Neuronal stem cell (in vitro differentiated cells): ENCODE data around the gene IBA57.

Experiments
- DNase-seq: peaks from one replicate; pipeline ENCODE4 v3.0.0-alpha.2; 2013; ENCODE audit warnings: low spot score
- H2AFZ ChIP-seq: one replicate; pipeline ENCODE4 v1.6.1; 2013; ENCODE audit warnings: mild to moderate bottlenecking, low read length, inconsistent platforms
- H2AK5ac ChIP-seq: 2 replicates; pipeline ENCODE4 v1.6.1; 2013; ENCODE audit warnings: low read depth, mild to moderate bottlenecking, inconsistent platforms, low read length, moderate library complexity, mixed read lengths
- H2BK120ac ChIP-seq: 2 replicates; pipeline ENCODE4 v1.6.1; 2013; ENCODE audit warnings: low read depth, mild to moderate bottlenecking, inconsistent platforms, low read length, moderate library complexity, mixed read lengths
- H2BK12ac ChIP-seq: one replicate; pipeline ENCODE4 v1.6.1; 2013; ENCODE audit warnings: low read length, inconsistent platforms
- H2BK15ac ChIP-seq: 2 replicates; pipeline ENCODE4 v1.6.1; 2013; ENCODE audit warnings: mild to moderate bottlenecking, low read length, inconsistent platforms, mixed read lengths
- H2BK5ac ChIP-seq: one replicate; pipeline ENCODE4 v1.6.1; 2013; ENCODE audit warnings: inconsistent platforms, mild to moderate bottlenecking, low read length, moderate library complexity
- H3K14ac ChIP-seq: one replicate; pipeline ENCODE4 v1.6.1; 2013; ENCODE audit warnings: low read length, inconsistent platforms
- H3K18ac ChIP-seq: 2 replicates; pipeline ENCODE4 v1.6.1; 2013; ENCODE audit warnings: low read length, inconsistent platforms
- H3K23ac ChIP-seq: 2 replicates; pipeline ENCODE4 v1.6.1; 2013; ENCODE audit warnings: low read depth, mild to moderate bottlenecking, mixed read lengths, low read length, inconsistent platforms; ENCODE audit not compliant: poor library complexity
- H3K27ac ChIP-seq: replicated peaks from 3 replicates; pipeline ENCODE4 v1.5.1; 2013; ENCODE audit warnings: low read length, inconsistent platforms
- H3K27me3 ChIP-seq, 3 experiments: 2 replicates each; pipeline ENCODE4 v1.6.1; 2013; ENCODE audit warnings: low read length in 3 of 3, mild to moderate bottlenecking in 2 of 3, inconsistent platforms in 1 of 3, low read depth in 1 of 3, mixed read lengths in 1 of 3, moderate library complexity in 1 of 3; ENCODE audit not compliant: control insufficient read depth in 3 of 3, insufficient read depth in 3 of 3
- H3K36me3 ChIP-seq, 2 donors: replicated peaks in 1 of 2; 2 replicates each; pipeline ENCODE4 v1.6.1; 2013; ENCODE audit warnings: low read length in 2 of 2; ENCODE audit not compliant: control insufficient read depth in 2 of 2, insufficient read depth in 2 of 2
- H3K4ac ChIP-seq: 2 replicates; pipeline ENCODE4 v1.6.1; 2013; ENCODE audit warnings: inconsistent platforms, mild to moderate bottlenecking, low read length, moderate library complexity
- H3K4me1 ChIP-seq, 2 donors: 1 replicate in 1 of 2; 2 replicates in 1 of 2; pipeline ENCODE4 v1.6.1; 2013; ENCODE audit warnings: low read length in 2 of 2, low read depth in 1 of 2; ENCODE audit not compliant: control insufficient read depth in 2 of 2, insufficient read depth in 1 of 2
- H3K4me2 ChIP-seq: one replicate; pipeline ENCODE4 v1.6.1; 2013; ENCODE audit warnings: mild to moderate bottlenecking, low read length, inconsistent platforms; ENCODE audit not compliant: insufficient read depth, poor library complexity, severe bottlenecking
- H3K4me3 ChIP-seq, 2 donors: 2 replicates each; pipeline ENCODE4 v1.5.1; 2013; ENCODE audit warnings: low read length in 2 of 2, mild to moderate bottlenecking in 2 of 2, inconsistent platforms in 1 of 2, moderate library complexity in 1 of 2
- H3K79me1 ChIP-seq: one replicate; pipeline ENCODE4 v1.6.1; 2013; ENCODE audit warnings: low read depth, mild to moderate bottlenecking, inconsistent platforms, low read length, moderate library complexity
- H3K9ac ChIP-seq: one replicate; pipeline ENCODE4 v1.6.1; 2013; ENCODE audit warnings: mild to moderate bottlenecking, low read depth, low read length, inconsistent platforms; ENCODE audit not compliant: poor library complexity
- H3K9me3 ChIP-seq, 2 donors: replicated peaks in 1 of 2; 2 replicates each; pipeline versions ENCODE3 to v1.6.1; 2013; ENCODE audit warnings: low read length in 2 of 2, mild to moderate bottlenecking in 2 of 2, inconsistent platforms in 1 of 2, low read depth in 1 of 2, mixed read lengths in 1 of 2, moderate library complexity in 1 of 2; ENCODE audit not compliant: control insufficient read depth in 2 of 2, insufficient read depth in 1 of 2
- H4K8ac ChIP-seq: one replicate; pipeline ENCODE4 v1.6.1; 2013; ENCODE audit warnings: low read depth, mild to moderate bottlenecking, inconsistent platforms, low read length, moderate library complexity
- H4K91ac ChIP-seq: one replicate; pipeline ENCODE4 v1.6.1; 2013; ENCODE audit warnings: low read length, low read depth, mild to moderate bottlenecking, inconsistent platforms; ENCODE audit not compliant: poor library complexity
- WGBS, 2 donors: extraction: QIAGEN DNeasy Blood & Tissue Kit; methylation state at CpG; one replicate each; pipeline ENCODE4 v1.1.7; 2013; ENCODE audit warnings: missing lambda C conversion rate in 2 of 2, mixed read lengths in 1 of 2; ENCODE audit not compliant: insufficient read length in 2 of 2, insufficient replicate concordance in 1 of 2; ENCODE audit errors: extremely low coverage in 2 of 2; 5-methylcytosine and 5-hydroxymethylcytosine counted together

Gene IBA57

GRCh38 chr1:228218513-228219244, 53.1 kb downstream of the IBA57 start:
- WGBS, 2 donors = no CpG with 5 or more reads among the region's 14 CpGs
- Histone ChIP-seq H2BK15ac (no peak overlapping the region), H2AK5ac (no peak overlapping the region)

GRCh38 chr1:228219245-228219961, 53.8 kb downstream of the IBA57 start:
- no peak overlapping the region for H2AFZ ChIP-seq
- no peak overlapping the region for H3K14ac ChIP-seq
- H3K27me3 ChIP-seq = no peaks in the 10 kb centered on the region
- peaks cover 0 to under 1% of the 10 kb centered on the region in 2 donors for H3K4me1 ChIP-seq
- no peak overlapping the region for H3K4me3 ChIP-seq
- DNase-seq = no peak
- no peak overlapping the region for H3K27ac ChIP-seq
- H3K9me3 ChIP-seq = peaks cover 0 to 3% of the 10 kb centered on the region in 2 donors
- H3K9ac ChIP-seq = peak overlapping the region; percentile 60
- no CpG with 5 or more reads among the region's 16 CpGs for WGBS, 2 donors
- H2AK5ac ChIP-seq = no peak overlapping the region
- H3K36me3 ChIP-seq = peaks cover 0 to 43% of the 10 kb centered on the region in 2 donors
- H3K23ac ChIP-seq = peak overlapping the region; percentile 65
- H2BK5ac ChIP-seq = peak overlapping the region; percentile 35
- no peak overlapping the region for H3K4me2 ChIP-seq
- no peak overlapping the region for H2BK15ac ChIP-seq
- no peak overlapping the region for H4K91ac ChIP-seq
- peak overlapping the region; percentile 73 for H2BK12ac ChIP-seq
- no peak overlapping the region for H3K18ac ChIP-seq
- H3K79me1 ChIP-seq = peaks cover 18% of the 10 kb centered on the region
- no peak overlapping the region for H4K8ac ChIP-seq
- no peak overlapping the region for H2BK120ac ChIP-seq
- H3K4ac ChIP-seq = no peak overlapping the region

More at GRCh38 chr1:228218513-228219244, 53.1 kb downstream of the IBA57 start:
- peaks cover 0 to 42% of the 10 kb centered on the region in 2 donors for H3K36me3 ChIP-seq
- peak overlapping the region; percentile 35 for H2BK5ac ChIP-seq
- no peak overlapping the region for H3K14ac ChIP-seq
- H2AFZ ChIP-seq = no peak overlapping the region
- H3K79me1 ChIP-seq = peaks cover 24% of the 10 kb centered on the region
- H3K23ac ChIP-seq = peak overlapping the region; percentile 65
- no peak overlapping the region for H4K8ac ChIP-seq
- no peak overlapping the region for H3K27ac ChIP-seq
- peaks cover 0 to 3% of the 10 kb centered on the region in 2 donors for H3K9me3 ChIP-seq
- no peak overlapping the region for H3K4me3 ChIP-seq
- H3K4me2 ChIP-seq = no peak overlapping the region
- no peak overlapping the region for H3K4ac ChIP-seq
- no peak overlapping the region for H2BK12ac ChIP-seq
- no peak overlapping the region for H2BK120ac ChIP-seq
- no peak overlapping the region for H3K18ac ChIP-seq
- no peaks in the 10 kb centered on the region for H3K27me3 ChIP-seq
- H3K9ac ChIP-seq = peak overlapping the region; percentile 30
- peaks cover 0 to 4% of the 10 kb centered on the region in 2 donors for H3K4me1 ChIP-seq
- no peak overlapping the region for H4K91ac ChIP-seq
- DNase-seq = no peak

GRCh38 chr1:228219962-228220780, 54.6 kb downstream of the IBA57 start:
- Histone ChIP-seq H3K4me1 (no peaks in the 10 kb centered on the region), H2BK5ac (no peak overlapping the region), H3K4ac (no peak overlapping the region), H3K4me3 (peak overlapping the region in 1 of 2 donors; percentile 46), H3K4me2 (no peak overlapping the region), H3K18ac (no peak overlapping the region), H2AFZ (no peak overlapping the region), H3K14ac (peak overlapping the region; percentile 9), H4K91ac (no peak overlapping the region), H3K27me3 (no peaks in the 10 kb centered on the region), H4K8ac (no peak overlapping the region), H3K9me3 (peaks cover 0 to 6% of the 10 kb centered on the region in 2 donors), H3K27ac (no peak overlapping the region), H2BK120ac (no peak overlapping the region), H2BK12ac (no peak overlapping the region), H3K79me1 (peaks cover 11% of the 10 kb centered on the region), H2BK15ac (no peak overlapping the region), H3K9ac (no peak overlapping the region), H3K36me3 (peaks cover 0 to 44% of the 10 kb centered on the region in 2 donors), H2AK5ac (no peak overlapping the region), H3K23ac (no peak overlapping the region)
- DNase-seq = no peak
- no CpG with 5 or more reads among the region's 28 CpGs for WGBS, 2 donors
